Measurements from ENCODE around the gene PDX1.

GRCh38 chr13:27956576-27957300 lies 36.9 kb downstream of the PDX1 start:
- TF ChIP-seq, protein P1, sequence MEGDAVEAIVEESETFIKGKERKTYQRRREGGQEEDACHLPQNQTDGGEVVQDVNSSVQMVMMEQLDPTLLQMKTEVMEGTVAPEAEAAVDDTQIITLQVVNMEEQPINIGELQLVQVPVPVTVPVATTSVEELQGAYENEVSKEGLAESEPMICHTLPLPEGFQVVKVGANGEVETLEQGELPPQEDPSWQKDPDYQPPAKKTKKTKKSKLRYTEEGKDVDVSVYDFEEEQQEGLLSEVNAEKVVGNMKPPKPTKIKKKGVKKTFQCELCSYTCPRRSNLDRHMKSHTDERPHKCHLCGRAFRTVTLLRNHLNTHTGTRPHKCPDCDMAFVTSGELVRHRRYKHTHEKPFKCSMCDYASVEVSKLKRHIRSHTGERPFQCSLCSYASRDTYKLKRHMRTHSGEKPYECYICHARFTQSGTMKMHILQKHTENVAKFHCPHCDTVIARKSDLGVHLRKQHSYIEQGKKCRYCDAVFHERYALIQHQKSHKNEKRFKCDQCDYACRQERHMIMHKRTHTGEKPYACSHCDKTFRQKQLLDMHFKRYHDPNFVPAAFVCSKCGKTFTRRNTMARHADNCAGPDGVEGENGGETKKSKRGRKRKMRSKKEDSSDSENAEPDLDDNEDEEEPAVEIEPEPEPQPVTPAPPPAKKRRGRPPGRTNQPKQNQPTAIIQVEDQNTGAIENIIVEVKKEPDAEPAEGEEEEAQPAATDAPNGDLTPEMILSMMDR (IDR thresholded peaks at IDR 0.05 in 4 of 5, conservative IDR thresholded peaks at IDR 0.05 in 1 of 5) = no peak
- no peak for TF ChIP-seq POLR2A (IDR thresholded peaks at IDR 0.05)

Measured in gastrocnemius medialis (tissue), 4 donors.